GM12878 (cell line): ENCODE measurements around the gene DHRS9. TPM values are rescaled to one million over a fixed set of nuclear protein-coding genes. Genes with fewer than 3 reads are reported as not detected.

Source experiments
- ATAC-seq: fragments of 200-7000 bp; cut with Tn5 transposase; 3 replicates; pipeline ENCODE4 v1.9.1; 2020; ENCODE audit warnings: mild to moderate bottlenecking, moderate library complexity
- BruUV-seq: library from RNA; stranded (reverse); fragments of 400-500 nt; replicated peaks from 2 replicates; lab custom pipeline; 2021; lab: Mats Ljungman, UMichigan
- CTCF ChIA-PET: fragments of 300-600 bp; sonication (Branson Sonifier 250); formaldehyde crosslinking; extraction: SDS; loops from one replicate; lab custom pipeline; 2021; ENCODE audit warnings: inconsistent platforms; lab: Yijun Ruan, JAX
- POLR2A ChIA-PET: fragments of 350-600 bp; formaldehyde crosslinking; extraction: SDS; loops from one replicate; lab custom pipeline; 2021; ENCODE audit warnings: inconsistent platforms; lab: Charles Lee
- RAD21 ChIA-PET: fragments of 300-600 bp; sonication (Branson Sonifier 250); formaldehyde crosslinking; loops from one replicate; lab custom pipeline; 2023; ENCODE audit warnings: antibody characterized with exemption; ENCODE audit not compliant: unreplicated experiment; lab: Charles Lee
- SMC1A ChIA-PET: fragments of 300-600 bp; sonication (Branson Sonifier 250); formaldehyde crosslinking; loops from one replicate; lab custom pipeline; 2023; ENCODE audit not compliant: unreplicated experiment, uncharacterized antibody; lab: Charles Lee
- DNase-seq: peaks from one replicate; pipeline ENCODE4 v3.0.0-alpha.2; 2011; ENCODE audit warnings: low read depth, low spot score
- FAIRE-seq: peaks from 3 replicates; lab custom pipeline; 2011; peaks lifted over from hg19 to GRCh38; lab: Jason Lieb, UNC
- H2AFZ ChIP-seq: 2 replicates; pipeline ENCODE4 v1.6.0; 2011; ENCODE audit warnings: low read depth, low read length, control low read depth; ENCODE audit not compliant: control insufficient read depth
- H3K27ac ChIP-seq: 2 replicates; pipeline ENCODE4 v1.5.1; 2011; ENCODE audit warnings: control low read depth; ENCODE audit not compliant: control insufficient read depth, insufficient read depth
- H3K27me3 ChIP-seq, 2 experiments: replicated peaks in 1 of 2; 2 replicates each; pipeline versions ENCODE4 v1.6.0 to v1.6.1; 2011; ENCODE audit warnings: low read length in 1 of 2; ENCODE audit not compliant: control insufficient read depth in 2 of 2, insufficient read depth in 2 of 2
- H3K36me3 ChIP-seq, 2 experiments: 2 replicates each; pipeline ENCODE4 v1.5.1; 2011; ENCODE audit warnings: low read length in 1 of 2; ENCODE audit not compliant: control insufficient read depth in 2 of 2, insufficient read depth in 2 of 2
- H3K4me1 ChIP-seq: 2 replicates; pipeline ENCODE4 v1.6.1; 2011; ENCODE audit warnings: mild to moderate bottlenecking, low read length, moderate library complexity, mixed read lengths; ENCODE audit not compliant: control insufficient read depth, insufficient read depth
- H3K4me2 ChIP-seq: 2 replicates; pipeline ENCODE4 v1.6.0; 2011; ENCODE audit warnings: control low read depth; ENCODE audit not compliant: control insufficient read depth, insufficient read depth
- H3K4me3 ChIP-seq: fragments of 200-600 bp; sonication (generic); 2 replicates; pipeline ENCODE4 v1.5.1; 2016
- H3K79me2 ChIP-seq: 2 replicates; pipeline ENCODE4 v1.6.0; 2011; ENCODE audit warnings: low read length; ENCODE audit not compliant: control insufficient read depth, insufficient read depth
- H3K9ac ChIP-seq: 2 replicates; pipeline ENCODE4 v1.8.0; 2011; ENCODE audit warnings: low read length, control low read depth, mixed read lengths; ENCODE audit not compliant: control insufficient read depth, insufficient read depth
- H3K9me3 ChIP-seq: replicated peaks from 3 replicates; pipeline ENCODE4 v1.5.1; 2011; ENCODE audit warnings: mild to moderate bottlenecking, low read length; ENCODE audit not compliant: control insufficient read depth, insufficient read depth
- H4K20me1 ChIP-seq: 2 replicates; pipeline ENCODE4 v1.6.0; 2011; ENCODE audit not compliant: control insufficient read depth, insufficient read depth
- BMI1 ChIP-seq: fragments of 450-650 bp; IDR thresholded peaks from 2 replicates; pipeline ENCODE4 v1.6.1; 2016; ENCODE audit warnings: mild to moderate bottlenecking, moderate library complexity, borderline replicate concordance
- CREB1 ChIP-seq: IDR thresholded peaks from 2 replicates; pipeline ENCODE4 v1.6.1; 2012; ENCODE audit warnings: low read depth, mild to moderate bottlenecking, inconsistent platforms
- GABPA ChIP-seq: IDR thresholded peaks from 2 replicates; pipeline ENCODE4 v1.6.1; 2014; ENCODE audit warnings: antibody characterized with exemption, low read depth, mild to moderate bottlenecking, inconsistent platforms
- NR2C2 ChIP-seq: IDR thresholded peaks from 2 replicates; pipeline ENCODE4 v1.6.1; 2011; ENCODE audit warnings: borderline replicate concordance, low read depth; ENCODE audit not compliant: control insufficient read depth, insufficient read length
- PAX5 ChIP-seq: IDR thresholded peaks from 2 replicates; pipeline ENCODE4 v1.6.1; 2011; ENCODE audit warnings: low read depth, low read length, borderline replicate concordance
- SP1 ChIP-seq: IDR thresholded peaks from one replicate; pipeline ENCODE4 v1.6.1; 2011; ENCODE audit warnings: low read depth, low read length
- SUPT20H ChIP-seq: IDR thresholded peaks from 2 replicates; pipeline ENCODE4 v1.6.1; 2011; ENCODE audit warnings: low read depth, mild to moderate bottlenecking, low read length, moderate library complexity, borderline replicate concordance; ENCODE audit not compliant: control insufficient read depth
- TAF1 ChIP-seq: IDR thresholded peaks from 2 replicates; pipeline ENCODE4 v1.6.1; 2011; ENCODE audit warnings: mild to moderate bottlenecking, low read depth, low read length, borderline replicate concordance
- WGBS: methylation state at CpG from one replicate; pipeline ENCODE4 v1.1.6; 2016; ENCODE audit warnings: low lambda C conversion rate; ENCODE audit not compliant: insufficient replicate concordance, insufficient coverage; ENCODE audit errors: missing lambda C conversion rate; 5-methylcytosine and 5-hydroxymethylcytosine counted together
- in situ Hi-C: fragments of 300-500 bp; cut with MboI; formaldehyde crosslinking; loops from 9 replicates; pipeline ENCODE4 v1.14.3; 2018; ENCODE audit warnings: mixed read lengths
- intact Hi-C: fragments of 100-400 bp; cut with micrococcal nuclease; formaldehyde crosslinking; loops from one replicate; pipeline ENCODE4 v1.14.2; 2022; ENCODE audit not compliant: unreplicated experiment
- polyA plus RNA-seq, 11 experiments: library from polyadenylated mRNA; depleted of rRNA in 4 of 11; unstranded in 6 of 11; stranded (reverse) in 5 of 11; fragments of >200 nt; fragmentation: Nextera tagmentation in 4 of 11; fragmentation: Illumina TruSeq in 1 of 11; extraction: Ambion mirVana in 4 of 11; extraction: Trizol in 1 of 11; gene quantifications; 1 replicate in 1 of 11; 2 replicates in 10 of 11; pipeline versions ENCODE4 v1.2.1 to v1.2.3, GENCODE V29; 2011 to 2016; ENCODE audit warnings: inconsistent platforms in 2 of 11, missing spikeins in 2 of 11, low read depth in 1 of 11
- total RNA-seq, 4 experiments: library from RNA; depleted of rRNA in 3 of 4; stranded (reverse); fragments of >200 nt in 3 of 4; fragmentation: Illumina TruSeq in 1 of 4; extraction: Trizol in 1 of 4; gene quantifications; 2 replicates each; pipeline versions ENCODE4 v1.2.1 to v1.2.3, GENCODE V29; 2013 to 2021

The DHRS9 gene
- total and polyA plus RNA-seq, 10 of the 15 experiments (the other 5 are each of a cell fraction or from before 2014, with no cell fraction given), result 0.09 to 0.34 (median 0.13) TPM; not detected in 5

DNA sequence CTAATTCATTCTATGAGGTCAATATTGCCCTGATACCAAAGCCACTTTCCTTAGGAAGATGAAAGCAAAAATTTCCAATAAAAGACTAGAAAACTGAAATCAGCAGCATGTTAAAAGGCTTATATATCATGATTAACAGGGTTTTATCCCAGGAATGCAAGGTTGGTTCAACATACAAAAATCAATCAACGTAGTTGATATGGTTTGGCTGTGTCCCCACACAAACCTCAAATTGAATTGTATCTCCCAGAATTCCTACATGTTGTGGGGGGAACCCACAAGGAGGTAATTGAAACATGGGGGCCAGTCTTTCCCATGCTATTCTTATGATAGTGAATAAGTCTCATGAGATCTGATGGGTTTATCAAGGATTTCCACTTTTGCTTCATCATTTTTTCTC, 26.5 kb upstream of the DHRS9 start:
- Histone ChIP-seq H3K4me1 (0 out of 2 replicates have a peak, but pooled peaks cover 3% of the 10 kb centered on the region), H3K27ac (no peak overlapping the region), H3K9me3 (peaks cover 2% of the 10 kb centered on the region; the same call in 2 of the 3 replicates), H3K9ac (no peak overlapping the region), H2AFZ (no peak overlapping the region), H3K4me2 (no peak overlapping the region), H3K36me3 (no peaks in the 10 kb centered on the region), H3K79me2 (no peaks in the 10 kb centered on the region), H3K4me3 (no peak overlapping the region), H3K27me3 (no peaks in the 10 kb centered on the region), H4K20me1 (no peaks in the 10 kb centered on the region)
- intact Hi-C loops, result no loop called here
- 0% methylated on average over 1 of the region's 1 CpG for WGBS
- BruUV-seq, result no TSS peak
- in situ Hi-C loops, result no loop called here
- no peak for ATAC-seq
- CTCF ChIA-PET, result no interaction called here
- DNase-seq, result no peak
- SMC1A ChIA-PET, result no interaction called here
- FAIRE-seq, result no peak
- TF ChIP-seq SUPT20H (no peak), BMI1 (no peak), TAF1 (no peak), PAX5 (no peak), CREB1 (no peak), NR2C2 (no peak), SP1 (no peak), GABPA (no peak)
- RAD21 ChIA-PET, result no interaction called here
- POLR2A ChIA-PET, result no interaction called here
